ENCODE measurements around the gene SLC12A9.

SLC12A9 gene

DNA sequence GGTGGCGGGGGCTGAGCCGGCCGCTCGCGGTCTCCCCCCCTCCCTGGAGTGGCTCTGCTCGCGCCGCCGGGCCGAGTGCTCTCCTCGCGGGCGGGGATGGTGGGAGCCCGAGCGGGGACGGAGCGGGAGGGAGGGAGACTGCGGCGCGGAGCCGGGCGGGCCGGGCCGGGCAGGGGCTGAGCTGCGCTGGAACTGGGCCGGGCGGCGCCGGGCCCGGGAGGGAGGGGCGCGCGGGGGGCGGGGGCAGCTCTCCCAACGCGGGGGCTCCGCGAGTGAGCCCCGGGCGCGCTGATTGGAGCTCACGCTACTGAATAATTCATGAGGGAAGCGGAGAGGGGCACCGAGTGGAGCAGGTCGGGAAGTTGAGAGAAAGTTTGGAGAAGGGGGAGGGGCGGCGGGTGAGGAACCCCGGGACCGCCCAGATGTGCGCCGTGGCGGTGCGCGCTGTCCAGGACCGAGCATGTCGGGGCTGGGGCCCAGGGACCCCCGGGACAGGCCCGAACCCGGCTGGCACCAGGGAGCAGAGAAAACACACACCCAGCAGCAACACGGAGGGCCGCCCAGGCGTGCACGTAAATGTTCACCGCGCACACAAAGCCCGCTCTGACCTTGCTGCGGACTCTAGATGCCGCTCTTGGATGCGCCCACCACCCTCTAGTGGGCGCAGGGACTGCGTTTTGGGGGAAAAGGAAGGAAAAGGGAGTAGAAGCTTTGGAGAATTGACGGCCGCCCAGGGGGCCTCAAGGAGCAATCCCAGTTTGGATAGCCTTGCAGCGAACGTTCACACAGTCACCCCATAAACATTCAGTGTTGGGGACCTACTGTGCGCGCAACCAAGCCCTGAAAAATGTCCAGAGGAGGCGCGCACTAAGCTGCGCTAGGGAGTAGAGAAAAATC, 24.9 kb upstream of the SLC12A9 start, which contains the start of gene EPHB4:
Gene EPHB4, minus strand, starts transcription at position 194 of the 897 bp plus-strand sequence. CDS start 493 bp downstream, outside the sequence.
- H3K27ac ChIP-seq: peak within 1 kb of the TSS; percentile 47; the same call in 1 of the 2 replicates
- TF ChIP-seq, protein P1, sequence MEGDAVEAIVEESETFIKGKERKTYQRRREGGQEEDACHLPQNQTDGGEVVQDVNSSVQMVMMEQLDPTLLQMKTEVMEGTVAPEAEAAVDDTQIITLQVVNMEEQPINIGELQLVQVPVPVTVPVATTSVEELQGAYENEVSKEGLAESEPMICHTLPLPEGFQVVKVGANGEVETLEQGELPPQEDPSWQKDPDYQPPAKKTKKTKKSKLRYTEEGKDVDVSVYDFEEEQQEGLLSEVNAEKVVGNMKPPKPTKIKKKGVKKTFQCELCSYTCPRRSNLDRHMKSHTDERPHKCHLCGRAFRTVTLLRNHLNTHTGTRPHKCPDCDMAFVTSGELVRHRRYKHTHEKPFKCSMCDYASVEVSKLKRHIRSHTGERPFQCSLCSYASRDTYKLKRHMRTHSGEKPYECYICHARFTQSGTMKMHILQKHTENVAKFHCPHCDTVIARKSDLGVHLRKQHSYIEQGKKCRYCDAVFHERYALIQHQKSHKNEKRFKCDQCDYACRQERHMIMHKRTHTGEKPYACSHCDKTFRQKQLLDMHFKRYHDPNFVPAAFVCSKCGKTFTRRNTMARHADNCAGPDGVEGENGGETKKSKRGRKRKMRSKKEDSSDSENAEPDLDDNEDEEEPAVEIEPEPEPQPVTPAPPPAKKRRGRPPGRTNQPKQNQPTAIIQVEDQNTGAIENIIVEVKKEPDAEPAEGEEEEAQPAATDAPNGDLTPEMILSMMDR (conservative IDR thresholded peaks at IDR 0.05): peak; percentile 39; the same call in 1 of the 2 replicates

DNA sequence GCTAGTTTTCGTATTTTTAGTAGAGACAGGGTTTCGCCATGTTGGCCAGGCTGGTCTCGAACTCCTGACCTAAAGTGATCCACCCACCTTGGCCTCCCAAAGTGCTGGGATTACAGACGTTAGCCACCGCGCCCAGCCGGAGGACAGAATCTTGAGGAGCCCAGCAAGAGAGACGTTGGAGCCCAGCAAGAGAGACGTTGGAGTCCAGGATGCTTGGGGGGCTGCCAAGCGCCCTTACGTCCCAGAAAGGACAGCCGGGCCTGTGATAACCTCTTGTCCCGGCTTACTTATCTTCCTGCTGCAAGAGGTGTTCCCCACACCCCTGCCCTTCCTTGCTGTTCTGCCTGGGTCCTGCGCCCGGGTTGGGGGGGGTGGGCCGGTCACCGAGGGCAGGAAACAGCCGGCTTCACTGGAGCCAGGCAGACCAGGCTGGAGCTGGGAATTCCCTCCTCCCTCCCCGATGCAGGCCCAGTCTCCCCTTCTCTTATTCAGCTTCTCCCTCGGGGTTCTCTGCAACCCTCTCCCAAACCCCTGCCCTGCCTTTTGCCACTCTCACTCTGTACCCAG, 23.3 kb upstream of the SLC12A9 start:
- H3K27ac ChIP-seq: no peak overlapping the region
- TF ChIP-seq, protein P1 (conservative IDR thresholded peaks at IDR 0.05): no peak

DNA sequence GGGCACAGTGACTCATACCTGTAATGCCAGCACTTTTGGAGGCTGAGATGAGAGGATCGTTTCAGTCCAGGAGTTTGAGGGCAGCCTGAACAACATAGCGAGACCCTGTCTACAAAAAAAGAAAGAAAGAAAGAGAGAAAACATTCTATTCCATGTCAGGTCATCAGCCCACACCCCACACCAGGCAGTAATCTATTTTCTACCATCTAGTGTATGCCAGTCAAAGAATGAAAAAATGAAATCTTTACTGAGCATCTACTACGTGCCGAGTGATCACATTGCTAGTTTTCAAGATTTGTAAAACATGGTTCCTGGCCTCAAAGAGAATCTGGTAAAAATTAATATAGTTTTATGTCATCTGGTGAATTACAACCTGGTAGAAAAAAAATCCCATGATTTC, 22.1 kb upstream of the SLC12A9 start:
- H3K27ac ChIP-seq: no peak overlapping the region
- TF ChIP-seq, protein P1 (conservative IDR thresholded peaks at IDR 0.05): no peak

DNA sequence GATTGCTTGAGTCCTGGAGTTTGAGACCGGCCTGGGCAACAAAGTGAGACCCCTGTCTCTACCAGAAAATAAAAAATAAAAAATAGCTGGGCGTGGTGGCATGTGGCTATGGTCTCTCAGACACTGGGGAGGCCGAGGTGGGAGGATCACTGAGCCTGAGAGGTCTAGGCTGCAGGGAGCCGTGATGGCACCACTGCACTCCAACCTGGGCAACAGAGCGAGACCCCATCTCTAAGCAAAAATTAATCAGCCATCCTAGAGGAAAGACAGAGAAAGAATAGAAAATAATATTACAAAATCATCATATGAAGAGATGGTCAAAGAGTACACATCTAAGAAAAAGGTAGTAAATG, 20.3 kb upstream of the SLC12A9 start:
- TF ChIP-seq, protein P1 (conservative IDR thresholded peaks at IDR 0.05): no peak
- no peak overlapping the region for H3K27ac ChIP-seq

DNA sequence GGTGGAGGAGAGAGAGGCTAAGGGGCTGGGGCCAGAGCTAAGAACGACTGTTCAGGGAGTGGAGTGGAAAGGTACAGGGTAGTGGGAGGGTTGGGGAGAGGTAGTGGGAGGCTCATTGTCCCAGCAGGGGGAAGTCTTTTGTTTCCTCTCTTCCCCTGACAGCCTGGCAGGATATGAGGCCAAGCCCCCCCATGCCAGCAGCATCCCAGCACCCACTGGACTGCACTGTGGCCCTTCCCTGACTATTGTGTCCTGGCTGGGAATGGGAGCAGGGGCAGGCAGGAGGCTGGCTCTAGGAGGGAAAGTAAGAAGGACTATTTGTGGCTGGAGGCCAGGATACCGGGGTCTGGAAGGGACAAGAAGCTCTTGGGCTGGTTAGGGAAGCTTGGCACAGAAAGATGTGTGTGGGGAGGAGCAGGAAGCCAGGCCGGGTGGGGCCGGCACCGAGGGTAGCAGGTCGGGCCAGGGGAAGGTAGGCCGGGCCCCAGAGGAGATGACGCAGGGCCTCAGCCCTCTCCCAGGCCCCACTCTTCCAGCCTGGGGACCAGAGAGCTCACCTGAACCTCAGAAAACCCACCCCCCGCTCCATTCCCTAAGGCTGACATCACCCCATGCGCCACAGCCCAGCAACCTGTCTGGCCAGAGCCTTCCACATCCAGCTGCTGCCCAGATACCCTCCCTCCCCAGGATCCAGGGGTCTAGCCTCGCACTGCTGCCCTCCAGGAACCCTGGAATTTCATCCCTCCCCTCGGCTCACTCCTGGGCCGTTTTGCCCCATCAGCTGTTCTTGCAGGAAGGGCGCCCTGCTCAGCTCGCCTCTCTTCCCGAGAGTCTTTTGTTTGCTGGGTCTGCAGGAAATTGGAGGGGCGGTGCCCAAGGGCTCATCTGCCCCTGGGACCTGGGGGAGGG, 16.4 kb upstream of the SLC12A9 start:
- TF ChIP-seq, protein P1 (conservative IDR thresholded peaks at IDR 0.05): no peak
- peak overlapping the region; percentile 63; the same call in 1 of the 2 replicates for H3K27ac ChIP-seq

GRCh38 chr7:100836812-100837098, 15.8 kb upstream of the SLC12A9 start:
- TF ChIP-seq, protein P1 (conservative IDR thresholded peaks at IDR 0.05): no peak
- H3K27ac ChIP-seq: peak overlapping the region; percentile 63

Data from VCaP (cell line).